K562 (cell line): ENCODE measurements around the gene ZNF552. TPM values are rescaled to one million over a fixed set of nuclear protein-coding genes. Genes with fewer than 3 reads are reported as not detected.
A peak's percentile ranks its signal among the peaks of the same experiment; 100 is the strongest.
"Not testable (repeated sequence)": the region's sequence is repeated elsewhere in the genome, so short reads cannot be mapped to it uniquely, and the experiment has no call there.

Experiments used
- ATAC-seq: fragments of 200-7000 bp; cut with Tn5 transposase; 3 replicates; pipeline ENCODE4 v1.9.1; 2020; ENCODE audit warnings: moderate library complexity
- BruUV-seq: library from RNA; stranded (reverse); fragments of 400-500 nt; replicated peaks from 2 replicates; lab custom pipeline; 2021; lab: Mats Ljungman, UMichigan
- CTCF ChIA-PET: fragments of 300-600 bp; formaldehyde crosslinking; extraction: SDS; loops from one replicate; lab custom pipeline; 2021; ENCODE audit warnings: low intra/inter-chr PET ratio; lab: Yijun Ruan, JAX
- POLR2A ChIA-PET: fragments of 300-600, 350-650 bp; sonication (Branson Sonifier 250); formaldehyde crosslinking; extraction: SDS; loops from one replicate; lab custom pipeline; 2021; ENCODE audit warnings: antibody characterized with exemption, inconsistent platforms; lab: Yijun Ruan, JAX
- DNase-seq, 4 experiments: peaks; one replicate each; pipeline versions ENCODE4 v3.0.0 to v3.0.0-alpha.2; 2011 to 2018; ENCODE audit warnings: low spot score in 3 of 4, mixed read lengths in 3 of 4; ENCODE audit errors: extremely low read depth in 1 of 4
- FAIRE-seq: peaks from 2 replicates; lab custom pipeline; 2011; peaks lifted over from hg19 to GRCh38; lab: Jason Lieb, UNC
- H2AFZ ChIP-seq: 2 replicates; pipeline ENCODE4 v1.6.0; 2011; ENCODE audit warnings: low read depth, low read length, control low read depth, inconsistent platforms
- H3K27ac ChIP-seq: fragments of 200-600 bp; 3 replicates; pipeline ENCODE4 v1.8.0; 2011; ENCODE audit warnings: low read depth, mild to moderate bottlenecking, control low read depth, inconsistent platforms, low read length, moderate library complexity, mixed read lengths; ENCODE audit errors: extremely low read depth
- H3K27me3 ChIP-seq, 2 experiments: fragments of 300-600 bp in 1 of 2; 2 replicates in 1 of 2; 3 replicates in 1 of 2; pipeline versions ENCODE4 v1.6.0 to v1.8.0; 2011; ENCODE audit warnings: inconsistent platforms in 2 of 2, low read length in 2 of 2, mild to moderate bottlenecking in 1 of 2, mixed read lengths in 1 of 2, moderate library complexity in 1 of 2; ENCODE audit not compliant: control insufficient read depth in 2 of 2, insufficient read depth in 2 of 2
- H3K36me3 ChIP-seq: fragments of 300-600 bp; 3 replicates; pipeline ENCODE4 v1.8.0; 2011; ENCODE audit warnings: mild to moderate bottlenecking, low read length, inconsistent platforms; ENCODE audit not compliant: control insufficient read depth, insufficient read depth
- H3K4me1 ChIP-seq, 2 experiments: fragments of 200-600 bp in 1 of 2; replicated peaks in 1 of 2; 2 replicates in 1 of 2; 3 replicates in 1 of 2; pipeline versions ENCODE4 v1.5.1 to v1.8.0; 2011; ENCODE audit warnings: inconsistent platforms in 2 of 2, low read length in 2 of 2, mild to moderate bottlenecking in 1 of 2, mixed read lengths in 1 of 2, moderate library complexity in 1 of 2; ENCODE audit not compliant: control insufficient read depth in 2 of 2, insufficient read depth in 2 of 2
- H3K4me2 ChIP-seq: 2 replicates; pipeline ENCODE4 v1.6.1; 2011; ENCODE audit warnings: low read length, control low read depth, inconsistent platforms, mixed read lengths; ENCODE audit not compliant: insufficient read depth
- H3K4me3 ChIP-seq: fragments of 200-600 bp; sonication (generic), shearing (Covaris generic); 2 replicates; pipeline ENCODE4 v1.5.1; 2016; ENCODE audit warnings: control low read depth, inconsistent platforms
- H3K79me2 ChIP-seq: fragments of 200-600 bp; 3 replicates; pipeline ENCODE4 v1.8.0; 2011; ENCODE audit warnings: low read length, inconsistent platforms; ENCODE audit not compliant: control insufficient read depth, insufficient read depth
- H3K9ac ChIP-seq, 2 experiments: 2 replicates each; pipeline versions ENCODE4 v1.6.0 to v1.6.1; 2011; ENCODE audit warnings: low read depth in 2 of 2, low read length in 2 of 2, control low read depth in 1 of 2, inconsistent platforms in 1 of 2, mild to moderate bottlenecking in 1 of 2, mixed read lengths in 1 of 2; ENCODE audit not compliant: insufficient read depth in 1 of 2
- H3K9me1 ChIP-seq: one replicate; pipeline ENCODE4 v1.6.0; 2011; ENCODE audit warnings: inconsistent platforms, mild to moderate bottlenecking, low read length, moderate library complexity; ENCODE audit not compliant: control insufficient read depth, insufficient read depth
- H3K9me3 ChIP-seq: replicated peaks from 2 replicates; pipeline ENCODE4 v1.5.1; 2011; ENCODE audit warnings: low read depth, low read length, inconsistent platforms; ENCODE audit not compliant: control insufficient read depth, insufficient read depth
- H4K20me1 ChIP-seq: replicated peaks from 2 replicates; pipeline ENCODE4 v1.6.1; 2011; ENCODE audit warnings: low read length, inconsistent platforms, mixed read lengths; ENCODE audit not compliant: control insufficient read depth, insufficient read depth
- ARID1B ChIP-seq: fragments of 450-650 bp; IDR thresholded peaks from 2 replicates; pipeline ENCODE4 v1.6.1; 2016; ENCODE audit warnings: antibody characterized with exemption, mild to moderate bottlenecking, inconsistent platforms
- CBFA2T2 ChIP-seq: fragments of 450-650 bp; conservative IDR thresholded peaks from 2 replicates; pipeline ENCODE4 v1.6.1; 2017; ENCODE audit warnings: mild to moderate bottlenecking
- CBFA2T3 ChIP-seq: fragments of 450-650 bp; IDR thresholded peaks from 2 replicates; pipeline ENCODE4 v1.6.1; 2017
- CEBPB ChIP-seq: fragments of 450-650 bp; IDR thresholded peaks from 2 replicates; pipeline ENCODE4 v1.6.1; 2016; ENCODE audit warnings: missing genetic modification characterization, missing compliant biosample characterization
- CEBPG ChIP-seq, 3 experiments: fragments of 200-800 bp in 1 of 3; sonication (Bioruptor generic) in 1 of 3; sonication (generic) in 1 of 3; formaldehyde crosslinking in 1 of 3; IDR thresholded peaks in 2 of 3; conservative IDR thresholded peaks in 1 of 3; 2 replicates each; pipeline versions ENCODE4 v1.6.1 to v1.8.0; 2016 to 2022; ENCODE audit warnings: missing compliant biosample characterization in 2 of 3, missing genetic modification characterization in 2 of 3, mild to moderate bottlenecking in 1 of 3, missing genetic modification reagents in 1 of 3
- CTBP1 ChIP-seq: fragments of 450-650 bp; IDR thresholded peaks from 2 replicates; pipeline ENCODE4 v1.6.1; 2016; ENCODE audit warnings: borderline replicate concordance
- DMBX1 ChIP-seq: fragments of 250-450 bp; sonication (Bioruptor Pico); IDR thresholded peaks from 2 replicates; pipeline ENCODE4 v1.8.0; 2022; ENCODE audit warnings: inconsistent platforms, mild to moderate bottlenecking, moderate library complexity, borderline replicate concordance
- SMAD4 ChIP-seq: fragments of 250-450 bp; sonication (Bioruptor Pico); conservative IDR thresholded peaks from 2 replicates; pipeline ENCODE4 v1.8.0; 2021; ENCODE audit warnings: inconsistent platforms, mild to moderate bottlenecking, moderate library complexity
- SPI1 ChIP-seq: IDR thresholded peaks from 2 replicates; pipeline ENCODE4 v1.6.1; 2011; ENCODE audit warnings: low read depth, low read length, control low read depth, borderline replicate concordance
- WGBS: fragments of 100-300 bp; shearing (Covaris generic); methylation state at CpG from one replicate; pipeline ENCODE4 v1.1.6; 2016; ENCODE audit warnings: low coverage, mixed read lengths; ENCODE audit not compliant: insufficient coverage; ENCODE audit errors: missing lambda C conversion rate; 5-methylcytosine and 5-hydroxymethylcytosine counted together
- in situ Hi-C: fragments of 300-500 bp; cut with MboI; formaldehyde crosslinking; loops from 4 replicates; pipeline ENCODE4 v1.15.0; 2018; ENCODE audit warnings: inconsistent platforms, mixed read lengths
- intact Hi-C: fragments of 100-400 bp; cut with micrococcal nuclease; formaldehyde crosslinking; loops from 2 replicates; pipeline ENCODE4 v1.14.2; 2022
- polyA plus RNA-seq, 8 experiments: library from polyadenylated mRNA; depleted of rRNA in 4 of 8; stranded (reverse) in 5 of 8; unstranded in 3 of 8; fragments of >200 nt; fragmentation: Nextera tagmentation in 2 of 8; fragmentation: Illumina TruSeq in 1 of 8; extraction: Ambion mirVana in 2 of 8; extraction: Trizol in 1 of 8; gene quantifications; 2 replicates each; pipeline versions ENCODE4 v1.2.1 to v1.2.3, GENCODE V29; 2011 to 2014; ENCODE audit warnings: inconsistent platforms in 1 of 8, missing spikeins in 1 of 8
- total RNA-seq, 7 experiments: library from RNA; depleted of rRNA in 6 of 7; stranded (reverse); fragments of >200 nt in 6 of 7; fragmentation: Illumina TruSeq in 2 of 7; extraction: Trizol in 2 of 7; gene quantifications; 2 replicates each; pipeline versions ENCODE4 v1.2.1 to v1.2.3, GENCODE V29; 2011 to 2021; ENCODE audit warnings: low replicate concordance in 1 of 7
- TF ChIP-seq, protein P1 (sequence below), 2 experiments: fragments of 450-650 bp; conservative IDR thresholded peaks; 2 replicates each; pipeline ENCODE4 v1.6.1; 2017; ENCODE audit warnings: mild to moderate bottlenecking in 2 of 2, moderate library complexity in 2 of 2
- TF ChIP-seq, protein P2 (sequence below): fragments of 450-650 bp; IDR thresholded peaks from 2 replicates; pipeline ENCODE4 v1.6.1; 2017; ENCODE audit warnings: antibody characterized with exemption, mild to moderate bottlenecking
- TF ChIP-seq, protein P3 (sequence below): sonication (generic); formaldehyde crosslinking; IDR thresholded peaks from 2 replicates; pipeline ENCODE4 v1.8.1; 2023; ENCODE audit warnings: mild to moderate bottlenecking, missing genetic modification reagents

The ZNF552 gene
- total and polyA plus RNA-seq, 9 of the 15 experiments (the other 6 are each of a cell fraction or from before 2014, with no cell fraction given): 4.4 to 12.4 (median 8.5) TPM

DNA sequence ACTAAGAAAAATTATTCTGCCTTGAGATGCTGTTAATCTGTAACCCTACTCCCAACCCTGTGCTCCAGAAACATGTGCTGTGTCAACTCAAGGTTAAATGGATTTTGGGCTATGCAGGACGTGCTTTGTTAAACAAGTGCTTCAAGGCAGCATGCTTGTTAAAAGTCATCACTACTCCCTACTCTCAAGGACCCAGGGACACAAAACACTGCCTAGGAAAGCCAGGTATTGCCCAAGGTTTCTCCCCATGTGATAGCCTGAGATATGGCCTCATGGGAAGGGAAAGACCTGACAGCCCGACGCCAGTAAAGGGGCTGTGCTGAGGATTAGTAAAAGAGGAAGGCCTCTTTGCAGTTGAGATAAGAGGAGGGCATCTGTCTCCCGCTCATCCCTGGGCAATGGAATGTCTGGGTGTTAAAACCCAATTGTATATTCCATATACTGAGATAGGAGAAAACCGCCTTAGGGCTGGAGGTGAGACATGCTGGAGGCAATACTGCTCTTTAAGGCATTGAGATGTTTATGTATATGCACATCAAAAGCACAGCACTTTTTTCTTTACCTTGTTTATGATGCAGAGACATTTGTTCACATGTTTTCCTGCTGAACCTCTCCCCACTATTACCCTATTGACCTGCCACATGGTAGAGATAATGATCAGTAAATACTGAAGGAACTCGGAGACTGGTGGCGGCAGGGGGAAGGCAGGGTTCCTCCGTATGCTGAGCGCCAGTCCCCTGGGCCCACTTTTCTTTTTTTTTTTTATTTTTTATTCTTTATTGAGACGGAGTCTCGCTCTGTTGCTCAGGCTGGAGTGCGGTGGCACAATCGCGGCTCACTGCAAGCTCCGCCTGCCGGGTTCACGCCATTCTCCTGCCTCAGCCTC, 4.1 kb downstream of the ZNF552 start:
- POLR2A ChIA-PET; CTCF ChIA-PET; H3K4me3 ChIP-seq; intact Hi-C loops; H3K9ac ChIP-seq; ATAC-seq; H2AFZ ChIP-seq; H3K4me2 ChIP-seq; in situ Hi-C loops; H3K27me3 ChIP-seq; H3K9me3 ChIP-seq; H4K20me1 ChIP-seq; H3K9me1 ChIP-seq; TF ChIP-seq CEBPG (tag; conservative IDR thresholded peaks at IDR 0.05 in 1 of 2, IDR thresholded peaks at IDR 0.05 in 1 of 2): not testable (repeated sequence)
- DNase-seq (peak in 1 of 4 experiments; percentile 37), FAIRE-seq (peak; percentile 19)
- 50% methylated on average over 10 of the region's 17 CpGs for WGBS
- Histone ChIP-seq H3K27ac (peak overlapping the region; percentile 56; the same call in 2 of the 3 replicates), H3K79me2 (peaks cover 22% of the 10 kb centered on the region), H3K36me3 (peaks cover 51% of the 10 kb centered on the region), H3K4me1 (peaks cover 7 to 12% of the 10 kb centered on the region in 2 experiments; a peak in 4 of 5 replicates)
- BruUV-seq: TSS peak; percentile 27
- TF ChIP-seq CEBPG (CRISPR knock-in tag; IDR thresholded peaks at IDR 0.05): peak; percentile 62
- TF ChIP-seq CBFA2T2: 0 out of 2 replicates have a peak, but pooled peaks have one; percentile 39
- TF ChIP-seq CBFA2T3: peak; percentile 62
- TF ChIP-seq ARID1B: peak; percentile 44; the same call in 1 of the 2 replicates
- TF ChIP-seq, protein P1, sequence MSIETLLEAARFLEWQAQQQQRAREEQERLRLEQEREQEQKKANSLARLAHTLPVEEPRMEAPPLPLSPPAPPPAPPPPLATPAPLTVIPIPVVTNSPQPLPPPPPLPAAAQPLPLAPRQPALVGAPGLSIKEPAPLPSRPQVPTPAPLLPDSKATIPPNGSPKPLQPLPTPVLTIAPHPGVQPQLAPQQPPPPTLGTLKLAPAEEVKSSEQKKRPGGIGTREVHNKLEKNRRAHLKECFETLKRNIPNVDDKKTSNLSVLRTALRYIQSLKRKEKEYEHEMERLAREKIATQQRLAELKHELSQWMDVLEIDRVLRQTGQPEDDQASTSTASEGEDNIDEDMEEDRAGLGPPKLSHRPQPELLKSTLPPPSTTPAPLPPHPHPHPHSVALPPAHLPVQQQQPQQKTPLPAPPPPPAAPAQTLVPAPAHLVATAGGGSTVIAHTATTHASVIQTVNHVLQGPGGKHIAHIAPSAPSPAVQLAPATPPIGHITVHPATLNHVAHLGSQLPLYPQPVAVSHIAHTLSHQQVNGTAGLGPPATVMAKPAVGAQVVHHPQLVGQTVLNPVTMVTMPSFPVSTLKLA (conservative IDR thresholded peaks at IDR 0.05): peak; percentile 21 to 57; a peak in 2 of 4 replicates
- peak; percentile 63; the same call in 1 of the 2 replicates for TF ChIP-seq CTBP1
- peak; percentile 51; the same call in 1 of the 2 replicates for TF ChIP-seq DMBX1 (CRISPR knock-in tag)
- TF ChIP-seq SPI1: peak; percentile 90
- TF ChIP-seq, protein P2, sequence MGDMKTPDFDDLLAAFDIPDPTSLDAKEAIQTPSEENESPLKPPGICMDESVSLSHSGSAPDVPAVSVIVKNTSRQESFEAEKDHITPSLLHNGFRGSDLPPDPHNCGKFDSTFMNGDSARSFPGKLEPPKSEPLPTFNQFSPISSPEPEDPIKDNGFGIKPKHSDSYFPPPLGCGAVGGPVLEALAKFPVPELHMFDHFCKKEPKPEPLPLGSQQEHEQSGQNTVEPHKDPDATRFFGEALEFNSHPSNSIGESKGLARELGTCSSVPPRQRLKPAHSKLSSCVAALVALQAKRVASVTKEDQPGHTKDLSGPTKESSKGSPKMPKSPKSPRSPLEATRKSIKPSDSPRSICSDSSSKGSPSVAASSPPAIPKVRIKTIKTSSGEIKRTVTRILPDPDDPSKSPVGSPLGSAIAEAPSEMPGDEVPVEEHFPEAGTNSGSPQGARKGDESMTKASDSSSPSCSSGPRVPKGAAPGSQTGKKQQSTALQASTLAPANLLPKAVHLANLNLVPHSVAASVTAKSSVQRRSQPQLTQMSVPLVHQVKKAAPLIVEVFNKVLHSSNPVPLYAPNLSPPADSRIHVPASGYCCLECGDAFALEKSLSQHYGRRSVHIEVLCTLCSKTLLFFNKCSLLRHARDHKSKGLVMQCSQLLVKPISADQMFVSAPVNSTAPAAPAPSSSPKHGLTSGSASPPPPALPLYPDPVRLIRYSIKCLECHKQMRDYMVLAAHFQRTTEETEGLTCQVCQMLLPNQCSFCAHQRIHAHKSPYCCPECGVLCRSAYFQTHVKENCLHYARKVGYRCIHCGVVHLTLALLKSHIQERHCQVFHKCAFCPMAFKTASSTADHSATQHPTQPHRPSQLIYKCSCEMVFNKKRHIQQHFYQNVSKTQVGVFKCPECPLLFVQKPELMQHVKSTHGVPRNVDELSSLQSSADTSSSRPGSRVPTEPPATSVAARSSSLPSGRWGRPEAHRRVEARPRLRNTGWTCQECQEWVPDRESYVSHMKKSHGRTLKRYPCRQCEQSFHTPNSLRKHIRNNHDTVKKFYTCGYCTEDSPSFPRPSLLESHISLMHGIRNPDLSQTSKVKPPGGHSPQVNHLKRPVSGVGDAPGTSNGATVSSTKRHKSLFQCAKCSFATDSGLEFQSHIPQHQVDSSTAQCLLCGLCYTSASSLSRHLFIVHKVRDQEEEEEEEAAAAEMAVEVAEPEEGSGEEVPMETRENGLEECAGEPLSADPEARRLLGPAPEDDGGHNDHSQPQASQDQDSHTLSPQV: peak; percentile 88
- TF ChIP-seq, protein P3, sequence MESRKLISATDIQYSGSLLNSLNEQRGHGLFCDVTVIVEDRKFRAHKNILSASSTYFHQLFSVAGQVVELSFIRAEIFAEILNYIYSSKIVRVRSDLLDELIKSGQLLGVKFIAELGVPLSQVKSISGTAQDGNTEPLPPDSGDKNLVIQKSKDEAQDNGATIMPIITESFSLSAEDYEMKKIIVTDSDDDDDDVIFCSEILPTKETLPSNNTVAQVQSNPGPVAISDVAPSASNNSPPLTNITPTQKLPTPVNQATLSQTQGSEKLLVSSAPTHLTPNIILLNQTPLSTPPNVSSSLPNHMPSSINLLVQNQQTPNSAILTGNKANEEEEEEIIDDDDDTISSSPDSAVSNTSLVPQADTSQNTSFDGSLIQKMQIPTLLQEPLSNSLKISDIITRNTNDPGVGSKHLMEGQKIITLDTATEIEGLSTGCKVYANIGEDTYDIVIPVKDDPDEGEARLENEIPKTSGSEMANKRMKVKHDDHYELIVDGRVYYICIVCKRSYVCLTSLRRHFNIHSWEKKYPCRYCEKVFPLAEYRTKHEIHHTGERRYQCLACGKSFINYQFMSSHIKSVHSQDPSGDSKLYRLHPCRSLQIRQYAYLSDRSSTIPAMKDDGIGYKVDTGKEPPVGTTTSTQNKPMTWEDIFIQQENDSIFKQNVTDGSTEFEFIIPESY: peak; percentile 47; the same call in 1 of the 2 replicates
- TF ChIP-seq CEBPB: peak; percentile 90
- TF ChIP-seq SMAD4 (CRISPR knock-in tag): peak; percentile 58; the same call in 1 of the 2 replicates
